ENCODE results near the gene B4GALT6. TPM values are rescaled to one million over a fixed set of nuclear protein-coding genes. Genes with fewer than 3 reads are reported as not detected.

B4GALT6 gene
- total RNA-seq, 4 donors from 2014 or later, result 1.5 to 11.8 (median 3.9) TPM

GRCh38 chr18:31574359-31574758, 110.0 kb downstream of the B4GALT6 start:
- H3K27me3 ChIP-seq, result no peaks in the 10 kb centered on the region
- TF ChIP-seq CTCF (IDR thresholded peaks at IDR 0.05) (no peak), POLR2A (IDR thresholded peaks at IDR 0.05) (no peak)
- no peak overlapping the region for H3K27ac ChIP-seq
- DNase-seq, result no peak
- no peaks in the 10 kb centered on the region for H3K4me1 ChIP-seq
- no peak overlapping the region for H3K4me3 ChIP-seq
- intact Hi-C loops (cut with DNase I; ENCODE audit: low total_unique reads), result no loop called here
- no peaks in the 10 kb centered on the region for H3K36me3 ChIP-seq
- H3K9me3 ChIP-seq, result no peaks in the 10 kb centered on the region

Other genes with a start within 250 kb of the B4GALT6 start
- under 1 TPM in 2 of 4 donors, not detected in 2; 0.07 to 0.12 TPM for gene DSG3, start 236.8 kb downstream of the B4GALT6 start, total RNA-seq
- 10 to 100 TPM in 1 of 4 donors, 1 to 10 TPM in 3; 3.5 to 25.0 (median 7.9) TPM for gene DSG2, start 186.4 kb downstream of the B4GALT6 start, total RNA-seq
- not detected for gene TTR, start 92.7 kb downstream of the B4GALT6 start, total RNA-seq
- not detected for gene SLC25A52, start 76.3 kb upstream of the B4GALT6 start, total RNA-seq

Data from uterus (tissue), 4 donors.